ENCODE results near the gene ACSM2B. TPM values are rescaled to one million over a fixed set of nuclear protein-coding genes. Genes with fewer than 3 reads are reported as not detected.
"Not testable (repeated sequence)": the region's sequence is repeated elsewhere in the genome, so short reads cannot be mapped to it uniquely, and the experiment has no call there.

Gene ACSM2B
- total RNA-seq, 1 experiment from 2014 or later: not detected

GRCh38 chr16:20532284-20532792 is 43.8 kb downstream of the ACSM2B start:
- not testable (repeated sequence) for DNase-seq (ENCODE audit: low read depth)

- DNase-seq (ENCODE audit: low read depth): not testable (repeated sequence)
These were observed 44.4 kb downstream of the ACSM2B start for GRCh38 chr16:20531795-20532194.

- no peak for DNase-seq (ENCODE audit: low read depth)
These were observed 56.1 kb downstream of the ACSM2B start for GRCh38 chr16:20520103-20520502.

- no peak for DNase-seq (ENCODE audit: low read depth)
These were observed 56.9 kb downstream of the ACSM2B start for GRCh38 chr16:20519231-20519630.

- no peak for DNase-seq (ENCODE audit: low read depth)
These were observed 59.0 kb downstream of the ACSM2B start for GRCh38 chr16:20517149-20517548.

- DNase-seq (ENCODE audit: low read depth): no peak
These were observed 60.5 kb downstream of the ACSM2B start for GRCh38 chr16:20515688-20516090.

- no peak for DNase-seq (ENCODE audit: low read depth)
These were observed 65.8 kb downstream of the ACSM2B start for GRCh38 chr16:20510323-20510722.

- no peak for DNase-seq (ENCODE audit: low read depth)
These were observed 68.9 kb downstream of the ACSM2B start for GRCh38 chr16:20507280-20507679.

- no peak for DNase-seq (ENCODE audit: low read depth)
These were observed 71.7 kb downstream of the ACSM2B start for GRCh38 chr16:20504418-20504817.

GRCh38 chr16:20491448-20491847 is 84.7 kb downstream of the ACSM2B start:
- DNase-seq (ENCODE audit: low read depth): not testable (repeated sequence)

- DNase-seq (ENCODE audit: low read depth): not testable (repeated sequence)
These were observed 85.2 kb downstream of the ACSM2B start for GRCh38 chr16:20490994-20491393.

Other genes with a start within 250 kb of the ACSM2B start
- gene GP2, start 248.9 kb downstream of the ACSM2B start, total RNA-seq (2014; rRNA removed; shearing (Covaris generic)): not detected in 2 replicates
- not detected in 2 replicates for gene UMOD, start 223.7 kb downstream of the ACSM2B start, total RNA-seq (2014; rRNA removed; shearing (Covaris generic))
- not detected in 2 replicates for gene PDILT, start 171.6 kb downstream of the ACSM2B start, total RNA-seq (2014; rRNA removed; shearing (Covaris generic))
- gene ACSM5, start 166.8 kb downstream of the ACSM2B start, total RNA-seq (2014; rRNA removed; shearing (Covaris generic)): not detected in 2 replicates
- not detected in 2 replicates for gene ACSM2A, start 124.8 kb downstream of the ACSM2B start, total RNA-seq (2014; rRNA removed; shearing (Covaris generic))
- not detected in 2 replicates for gene ACSM1, start 121.3 kb upstream of the ACSM2B start, total RNA-seq (2014; rRNA removed; shearing (Covaris generic))
- 42.0 and 49.1 TPM in 2 replicates for gene THUMPD1, start 165.5 kb upstream of the ACSM2B start, total RNA-seq (2014; rRNA removed; shearing (Covaris generic))
- gene ACSM3, start 187.6 kb upstream of the ACSM2B start, total RNA-seq (2014; rRNA removed; shearing (Covaris generic)): 0.78 and 1.3 TPM in 2 replicates
- 29.3 and 29.7 TPM in 2 replicates for gene ERI2, start 230.1 kb upstream of the ACSM2B start, total RNA-seq (2014; rRNA removed; shearing (Covaris generic))
- 8.6 and 12.5 TPM in 2 replicates for gene REXO5, start 230.2 kb upstream of the ACSM2B start, total RNA-seq (2014; rRNA removed; shearing (Covaris generic))